ENCODE results near the gene CHM.

CHM gene

GRCh38 chrX:85859426-85859825, 187.9 kb downstream of the CHM start:
- DNase-seq (ENCODE audit: low spot score), result no peak
- no peak overlapping the region for H3K27ac ChIP-seq
- TF ChIP-seq CTCF (IDR thresholded peaks at IDR 0.05), result no peak
- H3K4me3 ChIP-seq, result no peak overlapping the region

GRCh38 chrX:85851418-85851817, 195.9 kb downstream of the CHM start:
- no peak overlapping the region for H3K4me3 ChIP-seq
- TF ChIP-seq CTCF (IDR thresholded peaks at IDR 0.05), result no peak
- no peak for DNase-seq (ENCODE audit: low spot score)

GRCh38 chrX:85836868-85837267, 210.5 kb downstream of the CHM start:
- no peak overlapping the region for H3K4me3 ChIP-seq
- H3K27ac ChIP-seq, result no peak overlapping the region
- no peak for TF ChIP-seq CTCF (IDR thresholded peaks at IDR 0.05)
- DNase-seq (ENCODE audit: low spot score), result no peak

More at GRCh38 chrX:85851418-85851817, 195.9 kb downstream of the CHM start:
- H3K27ac ChIP-seq, result no peak overlapping the region

GRCh38 chrX:85828771-85829170, 218.6 kb downstream of the CHM start:
- DNase-seq (ENCODE audit: low spot score), result no peak
- TF ChIP-seq CTCF (IDR thresholded peaks at IDR 0.05), result no peak
- Histone ChIP-seq H3K4me3 (no peak overlapping the region), H3K27ac (no peak overlapping the region)

- Histone ChIP-seq H3K4me3 (no peak overlapping the region), H3K27ac (no peak overlapping the region)
- DNase-seq (ENCODE audit: low spot score), result no peak
- no peak for TF ChIP-seq CTCF (IDR thresholded peaks at IDR 0.05)
Observed at GRCh38 chrX:85815203-85815751, 232.1 kb downstream of the CHM start.
